Caco-2 (cell line): ENCODE results near the gene SPDYA. TPM values are rescaled to one million over a fixed set of nuclear protein-coding genes. Genes with fewer than 3 reads are reported as not detected.

ENCODE experiments used
- BruUV-seq: library from RNA; stranded (reverse); fragments of 400-500 nt; replicated peaks from 2 replicates; lab custom pipeline; 2021; lab: Mats Ljungman, UMichigan
- CTCF ChIA-PET: fragments of 300-600 bp; sonication (Branson Sonifier 250); formaldehyde crosslinking; loops from one replicate; lab custom pipeline; 2022; ENCODE audit warnings: antibody characterized with exemption; lab: Charles Lee
- POLR2A ChIA-PET: fragments of 300-600 bp; sonication (Branson Sonifier 250); formaldehyde crosslinking; loops from one replicate; lab custom pipeline; 2022; ENCODE audit warnings: antibody characterized with exemption; lab: Charles Lee
- DNase-seq, 2 experiments: peaks; one replicate each; pipeline versions ENCODE4 v3.0.0 to v3.0.0-alpha.2; 2020 to 2022
- H3K27me3 ChIP-seq: replicated peaks from 2 replicates; pipeline ENCODE4 v1.6.0; 2011; ENCODE audit warnings: low read length; ENCODE audit not compliant: control insufficient read depth, insufficient read depth
- H3K36me3 ChIP-seq: 2 replicates; pipeline ENCODE4 v1.5.1; 2011; ENCODE audit warnings: low read length; ENCODE audit not compliant: control insufficient read depth, insufficient read depth
- H3K4me1 ChIP-seq: fragments of 250-450 bp; sonication (Bioruptor Pico); 2 replicates; pipeline ENCODE4 v1.5.1; 2020; ENCODE audit warnings: mild to moderate bottlenecking
- H3K4me3 ChIP-seq: 2 replicates; pipeline ENCODE4 v1.5.1; 2011; ENCODE audit warnings: low read depth, mild to moderate bottlenecking, control low read depth, low read length
- H3K9me3 ChIP-seq: fragments of 250-450 bp; sonication (Bioruptor Pico); 2 replicates; pipeline ENCODE4 v1.5.1; 2020; ENCODE audit warnings: mild to moderate bottlenecking, moderate library complexity
- H3K27ac Mint-ChIP-seq: one replicate; pipeline ENCODE4 v1.8.0; 2022; ENCODE audit warnings: mixed read lengths; ENCODE audit not compliant: unreplicated experiment
- H3K27me3 Mint-ChIP-seq: one replicate; pipeline ENCODE4 v1.8.0; 2022; ENCODE audit warnings: mixed read lengths; ENCODE audit not compliant: insufficient read depth, unreplicated experiment
- H3K36me3 Mint-ChIP-seq: one replicate; pipeline ENCODE4 v1.8.0; 2022; ENCODE audit warnings: mild to moderate bottlenecking, mixed read lengths; ENCODE audit not compliant: insufficient read depth, unreplicated experiment
- H3K4me1 Mint-ChIP-seq: one replicate; pipeline ENCODE4 v1.8.0; 2022; ENCODE audit warnings: low read depth, mixed read lengths; ENCODE audit not compliant: unreplicated experiment
- H3K4me3 Mint-ChIP-seq: one replicate; pipeline ENCODE4 v1.8.0; 2022; ENCODE audit warnings: mild to moderate bottlenecking, moderate library complexity, mixed read lengths; ENCODE audit not compliant: unreplicated experiment
- H3K9me3 Mint-ChIP-seq: one replicate; pipeline ENCODE4 v1.8.0; 2022; ENCODE audit warnings: mixed read lengths; ENCODE audit not compliant: unreplicated experiment
- intact Hi-C: fragments of 100-400 bp; cut with micrococcal nuclease; formaldehyde crosslinking; loops from one replicate; pipeline ENCODE4 v1.10.0; 2022; ENCODE audit not compliant: unreplicated experiment
- total RNA-seq: library from RNA; stranded (reverse); gene quantifications from 2 replicates; pipeline ENCODE4 v1.2.3, GENCODE V29; 2022
- TF ChIP-seq, protein P1 (sequence below), 2 experiments: fragments of 200-600 bp in 1 of 2; IDR thresholded peaks; 1 replicate in 1 of 2; 2 replicates in 1 of 2; pipeline versions ENCODE4 v1.5.1 to v1.8.0; 2011 to 2022; ENCODE audit warnings: antibody characterized with exemption in 1 of 2, control low read depth in 1 of 2, inconsistent platforms in 1 of 2, low read depth in 1 of 2, low read length in 1 of 2, mild to moderate bottlenecking in 1 of 2, moderate library complexity in 1 of 2; ENCODE audit not compliant: insufficient read depth in 1 of 2, severe bottlenecking in 1 of 2, unreplicated experiment in 1 of 2

SPDYA gene
- total RNA-seq, 1 experiment from 2014 or later: 1.5 TPM

DNA sequence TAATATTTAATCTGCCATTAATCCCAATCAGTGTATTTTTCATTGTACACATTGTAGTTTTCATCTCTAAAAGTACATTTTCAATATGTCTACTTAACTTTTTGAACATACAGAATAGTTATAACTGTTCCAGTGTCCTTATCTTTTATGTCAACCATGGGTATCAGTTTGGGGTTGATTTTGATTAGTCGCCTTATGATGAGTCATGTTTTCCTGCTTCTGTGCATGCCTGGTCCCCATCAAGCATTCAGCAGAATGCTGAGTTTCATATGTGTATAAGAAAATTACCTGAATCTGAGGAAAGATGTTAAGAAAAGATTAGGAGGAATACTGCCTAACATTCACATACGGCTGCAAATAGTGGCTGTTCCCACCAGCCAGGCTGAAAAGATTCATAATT lies 17.7 kb downstream of the SPDYA start:
- Histone ChIP-seq H3K36me3 (no peaks in the 10 kb centered on the region), H3K9me3 (no peaks in the 10 kb centered on the region), H3K4me1 (no peaks in the 10 kb centered on the region), H3K27me3 (no peaks in the 10 kb centered on the region), H3K4me3 (no peak overlapping the region)
- Mint-ChIP-seq H3K36me3 (no peaks in the 10 kb centered on the region), H3K27me3 (no peaks in the 10 kb centered on the region), H3K27ac (no peak overlapping the region), H3K4me1 (no peaks in the 10 kb centered on the region), H3K9me3 (no peaks in the 10 kb centered on the region), H3K4me3 (no peak overlapping the region)
- TF ChIP-seq, protein P1, sequence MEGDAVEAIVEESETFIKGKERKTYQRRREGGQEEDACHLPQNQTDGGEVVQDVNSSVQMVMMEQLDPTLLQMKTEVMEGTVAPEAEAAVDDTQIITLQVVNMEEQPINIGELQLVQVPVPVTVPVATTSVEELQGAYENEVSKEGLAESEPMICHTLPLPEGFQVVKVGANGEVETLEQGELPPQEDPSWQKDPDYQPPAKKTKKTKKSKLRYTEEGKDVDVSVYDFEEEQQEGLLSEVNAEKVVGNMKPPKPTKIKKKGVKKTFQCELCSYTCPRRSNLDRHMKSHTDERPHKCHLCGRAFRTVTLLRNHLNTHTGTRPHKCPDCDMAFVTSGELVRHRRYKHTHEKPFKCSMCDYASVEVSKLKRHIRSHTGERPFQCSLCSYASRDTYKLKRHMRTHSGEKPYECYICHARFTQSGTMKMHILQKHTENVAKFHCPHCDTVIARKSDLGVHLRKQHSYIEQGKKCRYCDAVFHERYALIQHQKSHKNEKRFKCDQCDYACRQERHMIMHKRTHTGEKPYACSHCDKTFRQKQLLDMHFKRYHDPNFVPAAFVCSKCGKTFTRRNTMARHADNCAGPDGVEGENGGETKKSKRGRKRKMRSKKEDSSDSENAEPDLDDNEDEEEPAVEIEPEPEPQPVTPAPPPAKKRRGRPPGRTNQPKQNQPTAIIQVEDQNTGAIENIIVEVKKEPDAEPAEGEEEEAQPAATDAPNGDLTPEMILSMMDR (IDR thresholded peaks at IDR 0.05; ENCODE audit: insufficient read depth in 1 of 2, low read depth in 1 of 2, low read length in 1 of 2, severe bottlenecking in 1 of 2, unreplicated experiment in 1 of 2): no peak
- POLR2A ChIA-PET: no interaction called here
- intact Hi-C loops: no loop called here
- no TSS peak for BruUV-seq
- CTCF ChIA-PET: no interaction called here
- DNase-seq: no peak

DNA sequence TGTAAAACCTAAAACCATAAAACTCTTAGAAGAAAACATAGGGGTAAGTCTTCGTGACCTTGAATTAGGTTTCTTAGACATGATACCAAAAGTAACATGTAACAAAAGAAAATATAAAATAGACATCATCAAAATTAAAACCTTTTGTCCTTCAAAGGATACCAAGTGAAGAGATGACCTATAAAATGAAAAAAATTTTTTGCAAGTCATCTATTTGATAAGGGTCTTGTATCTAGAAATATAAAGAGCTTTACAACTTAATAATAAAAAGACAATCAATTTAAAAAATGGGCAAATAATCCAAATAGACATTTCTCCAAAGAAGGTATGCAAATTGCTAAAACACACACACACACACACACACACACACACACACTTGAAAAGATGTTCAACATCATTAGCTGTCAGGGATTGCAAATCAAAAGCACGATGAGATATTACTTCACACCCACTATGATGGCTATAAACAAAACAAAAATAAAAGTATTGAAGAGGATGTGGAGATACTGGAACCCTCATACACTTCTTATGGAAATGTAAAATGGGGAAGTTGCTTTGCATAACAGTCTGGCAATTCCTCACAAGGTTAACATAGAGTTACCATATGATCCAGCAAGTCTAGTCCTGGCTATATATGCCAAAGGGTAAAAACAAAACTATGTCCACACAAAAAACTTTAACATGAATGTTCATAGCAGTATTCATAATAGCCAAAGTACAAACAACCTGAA lies 23.3 kb downstream of the SPDYA start:
- no peak for DNase-seq
- Histone ChIP-seq H3K4me1 (no peaks in the 10 kb centered on the region), H3K4me3 (no peak overlapping the region), H3K9me3 (no peaks in the 10 kb centered on the region), H3K36me3 (no peaks in the 10 kb centered on the region), H3K27me3 (no peaks in the 10 kb centered on the region)
- Mint-ChIP-seq H3K4me1 (no peaks in the 10 kb centered on the region), H3K27me3 (no peaks in the 10 kb centered on the region), H3K9me3 (no peaks in the 10 kb centered on the region), H3K27ac (no peak overlapping the region), H3K36me3 (no peaks in the 10 kb centered on the region), H3K4me3 (no peak overlapping the region)
- ChIA-PET POLR2A (no interaction called here), CTCF (interaction anchor here (0.6 kb wide), 1 partner anchor 10 kb away, joined by 3 read pairs; no protein-coding TSS in a partner anchor)
- TF ChIP-seq, protein P1 (IDR thresholded peaks at IDR 0.05; ENCODE audit: insufficient read depth in 1 of 2, low read depth in 1 of 2, low read length in 1 of 2, severe bottlenecking in 1 of 2, unreplicated experiment in 1 of 2): no peak
- BruUV-seq: no TSS peak
- intact Hi-C loops: no loop called here

DNA sequence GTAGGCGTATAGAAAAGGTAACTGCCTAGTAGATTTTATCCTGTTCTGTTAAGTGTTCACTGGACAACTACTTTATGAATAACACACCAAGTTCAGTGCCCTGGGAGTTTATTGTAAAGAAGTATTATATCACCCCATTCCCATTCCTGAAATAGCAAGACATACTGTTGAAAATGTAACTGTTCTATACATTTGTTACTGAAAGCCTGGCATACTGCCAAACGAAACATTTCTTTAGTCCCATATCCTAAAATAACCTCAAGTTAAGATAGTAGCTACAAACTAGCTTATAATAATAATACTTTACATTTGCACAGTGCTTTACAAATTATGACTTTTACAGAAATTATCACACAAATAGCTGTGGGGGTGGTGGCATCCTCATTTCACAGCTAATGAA lies 25.1 kb downstream of the SPDYA start:
- TF ChIP-seq, protein P1 (IDR thresholded peaks at IDR 0.05; ENCODE audit: insufficient read depth in 1 of 2, low read depth in 1 of 2, low read length in 1 of 2, severe bottlenecking in 1 of 2, unreplicated experiment in 1 of 2): no peak
- no peak overlapping the region for H3K27ac Mint-ChIP-seq
- no TSS peak for BruUV-seq
- H3K27me3 ChIP-seq: no peaks in the 10 kb centered on the region
- H3K9me3 ChIP-seq: no peaks in the 10 kb centered on the region
- H3K9me3 Mint-ChIP-seq: no peaks in the 10 kb centered on the region
- H3K27me3 Mint-ChIP-seq: no peaks in the 10 kb centered on the region
- CTCF ChIA-PET: interaction anchor here (0.6 kb wide), 1 partner anchor 516 kb away, joined by 3 read pairs; no protein-coding TSS in a partner anchor
- intact Hi-C loops: no loop called here
- H3K4me3 ChIP-seq: no peak overlapping the region
- H3K36me3 ChIP-seq: no peaks in the 10 kb centered on the region
- H3K4me1 Mint-ChIP-seq: no peaks in the 10 kb centered on the region
- POLR2A ChIA-PET: no interaction called here
- H3K4me3 Mint-ChIP-seq: no peak overlapping the region
- H3K4me1 ChIP-seq: no peaks in the 10 kb centered on the region
- H3K36me3 Mint-ChIP-seq: no peaks in the 10 kb centered on the region
- no peak for DNase-seq
